ENCODE measurements around the gene ADGRV1.
"Not testable (repeated sequence)": the region's sequence is repeated elsewhere in the genome, so short reads cannot be mapped to it uniquely, and the experiment has no call there.

Gene ADGRV1

GRCh38 chr5:90759119-90759518 lies 200.5 kb downstream of the ADGRV1 start:
- DNase-seq: no peak

- no peak for DNase-seq
These were observed 209.1 kb downstream of the ADGRV1 start for GRCh38 chr5:90767710-90768109.

- DNase-seq: not testable (repeated sequence)
These were observed 211.5 kb downstream of the ADGRV1 start for GRCh38 chr5:90770006-90770541.

GRCh38 chr5:90777959-90778358 lies 219.4 kb downstream of the ADGRV1 start:
- DNase-seq: no peak

DNA sequence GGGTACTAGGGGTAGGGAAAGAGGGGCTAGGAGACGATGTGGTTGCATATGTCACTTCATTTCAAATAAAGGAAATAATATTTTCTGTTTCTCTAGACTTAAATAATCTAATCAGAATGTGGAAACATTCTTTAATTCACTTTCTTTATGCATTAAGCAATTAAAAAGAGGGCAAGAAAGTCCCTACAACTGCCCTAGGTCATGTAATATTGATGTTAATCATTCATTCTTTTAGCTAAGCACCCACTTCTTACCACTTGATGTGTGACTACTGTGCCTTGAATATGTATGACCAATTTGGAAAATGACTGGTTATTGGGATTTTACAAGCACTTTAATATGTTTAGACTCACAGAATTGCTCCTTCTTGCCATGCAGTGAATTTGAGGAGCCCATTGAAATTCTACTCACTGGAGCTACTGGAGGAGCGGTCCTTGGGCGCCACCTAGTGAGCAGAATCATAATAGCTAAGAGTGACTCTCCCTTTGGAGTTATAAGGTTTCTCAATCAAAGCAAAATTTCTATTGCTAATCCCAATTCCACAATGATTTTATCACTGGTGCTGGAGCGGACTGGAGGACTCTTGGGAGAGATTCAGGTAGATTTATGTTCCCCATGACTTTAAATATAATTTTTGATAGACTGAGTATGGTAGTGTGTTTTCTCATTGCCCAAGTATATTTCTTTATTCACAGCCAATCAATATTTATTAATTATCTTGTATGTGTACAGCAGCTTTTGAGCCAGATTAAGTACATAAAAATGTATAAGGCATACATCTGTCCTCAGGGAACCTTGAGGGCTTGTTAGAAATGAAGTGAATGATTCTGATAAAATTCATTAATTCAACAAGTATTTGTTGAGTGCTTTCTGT lies 225.1 kb downstream of the ADGRV1 start:
- DNase-seq: peak; percentile 2 to 54 (median 34)

- no peak for DNase-seq
These were observed 228.2 kb downstream of the ADGRV1 start for GRCh38 chr5:90786756-90787155.

- DNase-seq: no peak
These were observed 234.1 kb downstream of the ADGRV1 start for GRCh38 chr5:90792725-90793124.

GRCh38 chr5:90793183-90793582 lies 234.6 kb downstream of the ADGRV1 start:
- no peak for DNase-seq

DNA sequence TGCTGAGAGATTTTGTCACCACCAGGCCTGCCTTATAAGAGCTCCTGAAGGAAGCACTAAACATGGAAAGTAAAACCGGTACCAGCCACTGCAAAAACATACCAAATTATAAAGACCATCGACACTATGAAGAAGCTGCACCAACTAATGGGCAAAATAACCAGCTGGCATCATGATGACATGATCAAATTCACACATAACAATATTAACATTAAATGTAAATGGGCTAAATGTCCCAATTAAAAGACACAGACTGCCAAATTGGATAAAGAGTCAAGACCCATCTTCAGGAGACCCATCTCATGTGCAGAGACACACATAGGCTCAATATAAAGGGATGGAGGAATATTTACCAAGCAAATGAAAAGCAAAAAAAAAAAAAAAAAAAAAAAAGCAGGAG lies 238.3 kb downstream of the ADGRV1 start:
- not testable (repeated sequence) for DNase-seq

GRCh38 chr5:90800082-90800481 lies 241.5 kb downstream of the ADGRV1 start:
- not testable (repeated sequence) for DNase-seq

GRCh38 chr5:90800515-90800914 lies 241.9 kb downstream of the ADGRV1 start:
- DNase-seq: not testable (repeated sequence)

DNA sequence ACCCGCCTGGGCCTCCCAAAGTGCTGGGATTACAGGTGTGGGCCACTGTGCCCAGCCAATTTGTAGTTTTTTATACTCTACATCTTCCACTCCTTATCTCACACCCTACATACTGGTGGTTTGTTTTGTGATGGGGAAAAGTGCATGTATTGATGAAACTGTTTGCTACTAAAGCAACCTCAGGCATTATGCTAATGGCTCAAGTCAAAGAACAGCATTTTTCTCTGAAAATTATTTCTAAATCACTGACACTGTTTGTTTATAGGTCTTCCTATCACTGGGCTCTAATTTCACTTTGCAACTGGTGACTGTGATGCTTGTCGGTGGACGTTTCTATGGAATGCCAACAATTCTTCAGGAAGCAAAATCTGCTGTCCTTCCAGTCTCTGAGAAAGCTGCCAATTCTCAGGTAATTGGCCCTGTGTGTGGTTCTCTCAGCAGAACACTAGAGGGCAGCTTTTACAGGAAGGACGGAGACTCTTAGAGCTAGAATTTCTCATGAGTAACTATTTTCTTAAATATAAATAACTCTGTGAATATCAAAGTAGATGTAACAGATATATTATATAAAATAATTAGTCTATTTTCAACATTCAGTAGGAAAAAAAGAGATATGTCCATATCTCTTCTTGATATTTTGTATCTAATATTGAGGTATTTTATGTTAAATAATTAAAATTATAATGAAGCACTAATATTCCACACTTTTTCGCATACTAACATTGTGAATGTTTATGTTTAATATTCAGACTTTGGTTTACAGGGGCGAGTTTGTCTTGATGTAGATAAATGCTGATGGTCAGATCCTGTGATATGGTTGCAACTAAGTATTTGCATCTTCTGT lies 244.1 kb downstream of the ADGRV1 start:
- no peak for DNase-seq

DNA sequence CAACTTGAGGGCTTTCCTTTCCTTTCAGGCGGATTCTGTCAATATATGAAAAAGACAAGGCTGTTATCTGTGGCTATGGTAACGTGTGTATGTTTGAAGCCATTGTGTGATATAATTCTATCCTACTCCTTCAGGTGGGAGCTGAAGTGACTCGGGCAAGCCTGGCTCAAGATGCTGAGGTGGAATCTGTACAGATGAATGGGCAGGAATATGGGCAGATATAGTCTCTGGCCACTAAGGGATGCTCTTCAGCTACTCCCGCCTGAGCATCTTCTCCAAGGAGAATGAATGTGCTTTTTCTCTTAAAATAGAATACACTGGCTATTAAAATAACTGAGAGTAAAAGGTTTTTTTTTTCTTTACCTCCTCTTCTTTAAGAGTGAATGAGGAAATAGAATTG lies 244.8 kb downstream of the ADGRV1 start:
- no peak for DNase-seq

- DNase-seq: no peak
These were observed 245.3 kb downstream of the ADGRV1 start for GRCh38 chr5:90803876-90804275.

DNA sequence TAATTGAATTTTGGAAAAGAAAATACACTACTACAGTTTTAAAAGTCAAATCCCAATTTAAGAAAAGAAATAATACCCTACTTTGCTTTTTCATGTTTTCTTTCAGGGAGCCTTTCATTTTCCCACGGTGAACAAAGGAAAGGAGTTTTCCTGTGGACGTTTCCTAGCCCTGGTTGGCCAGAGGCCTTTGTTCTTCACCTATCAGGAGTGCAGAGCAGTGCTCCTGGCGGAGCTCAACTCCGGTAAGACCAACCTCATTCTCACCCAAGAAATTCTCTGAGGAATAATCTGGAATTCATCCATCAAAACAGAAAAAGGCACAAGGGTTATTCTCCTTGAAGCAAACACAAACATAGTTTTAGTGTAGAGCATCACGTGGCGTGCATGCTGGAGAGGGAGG lies 248.9 kb downstream of the ADGRV1 start:
- DNase-seq: no peak

DNA sequence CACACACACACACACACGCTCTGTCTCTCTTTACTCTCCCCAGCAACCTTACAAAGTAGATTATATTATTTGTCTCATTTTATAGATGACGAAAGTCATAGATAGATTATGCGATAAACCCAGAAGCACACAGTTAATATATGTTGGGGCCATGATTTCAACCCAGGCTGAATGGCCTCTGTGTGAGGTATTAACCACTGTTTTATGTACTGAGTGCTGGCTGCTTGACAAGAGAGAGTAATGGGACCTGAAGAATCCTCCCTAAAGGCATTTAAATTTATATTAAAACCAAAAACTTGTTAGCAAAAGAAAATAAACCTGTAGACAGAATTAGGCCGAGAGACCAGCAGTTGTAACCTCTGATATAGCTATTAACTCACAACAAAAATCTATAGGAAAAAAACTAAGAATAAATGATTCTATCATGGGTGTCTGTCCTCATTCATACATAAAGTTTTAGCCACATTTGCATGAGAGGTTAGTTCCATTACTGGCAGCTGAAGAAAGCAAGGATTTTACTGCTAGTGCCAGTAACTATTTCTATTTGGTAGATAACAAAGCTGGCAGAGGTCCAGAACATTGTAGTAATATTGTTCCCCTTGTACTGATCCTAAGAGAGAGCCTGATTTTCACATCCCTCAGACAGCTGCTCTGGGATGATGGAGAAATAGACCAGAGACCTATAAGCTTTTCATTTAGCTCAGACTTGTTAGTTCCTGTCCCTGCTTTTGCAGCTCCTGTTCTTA lies 250.9 kb downstream of the ADGRV1 start:
- DNase-seq: no peak

DNA sequence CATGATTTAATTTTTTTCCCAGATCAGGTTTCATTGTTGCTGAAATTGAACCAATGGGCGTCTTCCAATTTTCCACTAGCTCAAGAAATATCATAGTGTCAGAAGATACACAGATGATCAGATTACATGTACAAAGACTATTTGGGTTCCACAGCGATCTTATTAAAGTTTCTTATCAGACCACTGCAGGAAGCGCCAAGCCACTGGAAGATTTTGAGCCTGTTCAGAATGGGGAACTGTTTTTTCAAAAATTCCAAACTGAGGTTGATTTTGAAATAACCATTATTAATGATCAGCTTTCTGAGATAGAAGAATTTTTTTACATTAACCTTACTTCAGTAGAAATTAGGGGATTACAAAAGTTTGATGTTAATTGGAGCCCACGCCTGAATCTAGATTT lies 251.6 kb downstream of the ADGRV1 start:
- DNase-seq: no peak

GRCh38 chr5:90813392-90813791 lies 254.8 kb downstream of the ADGRV1 start:
- no peak for DNase-seq

- DNase-seq: not testable (repeated sequence)
These were observed 263.5 kb downstream of the ADGRV1 start for GRCh38 chr5:90822062-90822461.

DNA sequence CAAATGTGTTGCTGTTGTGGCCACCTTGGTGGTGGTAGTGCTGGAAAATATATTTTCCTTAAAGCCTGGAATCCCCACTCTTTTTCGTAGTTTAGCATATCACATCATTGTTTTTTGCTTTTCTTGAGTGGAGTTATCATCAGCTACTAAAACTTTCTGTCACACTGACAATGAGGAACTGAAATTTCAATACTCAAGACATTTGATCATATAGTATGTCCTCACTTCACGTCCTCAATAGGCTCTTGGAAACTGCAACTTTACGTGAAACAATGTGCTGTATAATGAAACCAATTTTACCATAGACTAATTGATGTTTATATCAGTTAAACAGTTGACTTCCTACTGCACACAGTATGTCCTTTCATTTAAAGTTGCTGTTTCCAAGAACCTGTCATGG lies 265.8 kb downstream of the ADGRV1 start:
- no peak for DNase-seq

DNA sequence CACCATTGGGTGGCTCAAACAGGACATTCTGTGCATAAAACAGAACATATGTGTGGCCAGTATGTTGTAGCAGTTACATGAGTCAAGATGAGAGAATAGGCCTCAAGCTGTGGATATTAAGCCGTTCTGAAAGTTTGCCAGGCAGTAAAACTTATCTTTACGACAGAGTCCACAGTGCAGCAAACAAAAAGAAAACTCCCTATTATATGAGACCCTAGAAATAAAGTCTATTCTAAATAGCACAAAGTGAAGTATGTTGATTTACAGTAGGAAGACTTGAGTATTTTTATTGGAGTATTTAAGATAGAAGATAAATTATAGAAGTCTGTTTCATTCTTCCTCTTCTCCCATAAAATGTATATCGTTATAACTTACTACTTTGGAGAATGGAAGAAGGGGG lies 271.5 kb downstream of the ADGRV1 start:
- no peak for DNase-seq

DNA sequence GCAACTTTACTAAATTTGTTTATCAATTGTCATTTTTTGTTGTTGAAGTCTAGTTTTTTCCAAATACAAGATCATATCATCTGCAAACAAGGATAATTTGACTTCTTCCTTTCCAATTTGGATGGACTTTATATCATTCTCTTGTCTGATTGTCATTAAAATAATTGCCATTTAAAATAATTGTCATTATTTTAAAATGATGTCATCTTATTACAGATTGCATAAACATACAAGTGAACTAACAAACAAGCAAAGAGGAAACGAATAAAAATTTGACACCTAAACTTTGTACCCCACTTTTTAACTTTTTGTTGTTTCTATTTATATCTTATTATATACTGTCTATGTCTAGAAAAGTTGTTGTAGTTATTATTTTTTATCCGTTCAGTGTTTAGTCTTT lies 275.2 kb downstream of the ADGRV1 start:
- no peak for DNase-seq

GRCh38 chr5:90834711-90835110 lies 276.1 kb downstream of the ADGRV1 start:
- no peak for DNase-seq
